Measurements from ENCODE around the gene DIAPH3.

DIAPH3 gene

GRCh38 chr13:60016229-60016628 is 147.5 kb downstream of the DIAPH3 start:
- Histone ChIP-seq H3K27ac (ENCODE audit: extremely low read depth, low read depth, low read length) (no peak overlapping the region), H3K4me1 (ENCODE audit: control insufficient read depth, insufficient read depth, low read length) (no peaks in the 10 kb centered on the region), H3K4me3 (ENCODE audit: low read depth, low read length) (no peak overlapping the region), H3K36me3 (ENCODE audit: control insufficient read depth in 2 of 2, insufficient read depth in 1 of 2, low read length in 2 of 2) (no peaks in the 10 kb centered on the region), H3K9me3 (ENCODE audit: control insufficient read depth, insufficient read depth, low read depth, low read length) (no peaks in the 10 kb centered on the region)
- ChIA-PET CTCF (interaction anchor here (0.7 kb wide), 1 partner anchor 287 kb away, joined by 3 read pairs; no protein-coding TSS in a partner anchor), POLR2A (no interaction called here)
- TF ChIP-seq KLF10 (tag by site-specific recombination; IDR thresholded peaks at IDR 0.05): no peak
- no peak for TF ChIP-seq ZNF791 (tag by site-specific recombination; IDR thresholded peaks at IDR 0.05)
- no peak for TF ChIP-seq ZNF585B (tag by site-specific recombination; IDR thresholded peaks at IDR 0.05)
- no peak for TF ChIP-seq KLF8 (tag by site-specific recombination; IDR thresholded peaks at IDR 0.05)
- TF ChIP-seq, protein P1, sequence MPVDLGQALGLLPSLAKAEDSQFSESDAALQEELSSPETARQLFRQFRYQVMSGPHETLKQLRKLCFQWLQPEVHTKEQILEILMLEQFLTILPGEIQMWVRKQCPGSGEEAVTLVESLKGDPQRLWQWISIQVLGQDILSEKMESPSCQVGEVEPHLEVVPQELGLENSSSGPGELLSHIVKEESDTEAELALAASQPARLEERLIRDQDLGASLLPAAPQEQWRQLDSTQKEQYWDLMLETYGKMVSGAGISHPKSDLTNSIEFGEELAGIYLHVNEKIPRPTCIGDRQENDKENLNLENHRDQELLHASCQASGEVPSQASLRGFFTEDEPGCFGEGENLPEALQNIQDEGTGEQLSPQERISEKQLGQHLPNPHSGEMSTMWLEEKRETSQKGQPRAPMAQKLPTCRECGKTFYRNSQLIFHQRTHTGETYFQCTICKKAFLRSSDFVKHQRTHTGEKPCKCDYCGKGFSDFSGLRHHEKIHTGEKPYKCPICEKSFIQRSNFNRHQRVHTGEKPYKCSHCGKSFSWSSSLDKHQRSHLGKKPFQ (tag by site-specific recombination; IDR thresholded peaks at IDR 0.05): peak; percentile 40; the same call in 1 of the 2 replicates

GRCh38 chr13:60013166-60013565 is 150.6 kb downstream of the DIAPH3 start:
- H3K4me3 ChIP-seq (ENCODE audit: low read depth, low read length): no peak overlapping the region
- TF ChIP-seq SP2 (tag by site-specific recombination; IDR thresholded peaks at IDR 0.05) (no peak), ZIC2 (tag by site-specific recombination; IDR thresholded peaks at IDR 0.05) (0 out of 2 replicates have a peak, but pooled peaks have one; percentile 14), REST (tag by site-specific recombination; IDR thresholded peaks at IDR 0.05) (no peak), OSR2 (tag by site-specific recombination; IDR thresholded peaks at IDR 0.05) (peak; percentile 54), ZNF518A (tag by site-specific recombination; conservative IDR thresholded peaks at IDR 0.05; ENCODE audit: low read depth) (no peak), GFI1B (tag by site-specific recombination; IDR thresholded peaks at IDR 0.05) (no peak), ZNF350 (tag by site-specific recombination; IDR thresholded peaks at IDR 0.05) (no peak)
- TF ChIP-seq, protein P2, sequence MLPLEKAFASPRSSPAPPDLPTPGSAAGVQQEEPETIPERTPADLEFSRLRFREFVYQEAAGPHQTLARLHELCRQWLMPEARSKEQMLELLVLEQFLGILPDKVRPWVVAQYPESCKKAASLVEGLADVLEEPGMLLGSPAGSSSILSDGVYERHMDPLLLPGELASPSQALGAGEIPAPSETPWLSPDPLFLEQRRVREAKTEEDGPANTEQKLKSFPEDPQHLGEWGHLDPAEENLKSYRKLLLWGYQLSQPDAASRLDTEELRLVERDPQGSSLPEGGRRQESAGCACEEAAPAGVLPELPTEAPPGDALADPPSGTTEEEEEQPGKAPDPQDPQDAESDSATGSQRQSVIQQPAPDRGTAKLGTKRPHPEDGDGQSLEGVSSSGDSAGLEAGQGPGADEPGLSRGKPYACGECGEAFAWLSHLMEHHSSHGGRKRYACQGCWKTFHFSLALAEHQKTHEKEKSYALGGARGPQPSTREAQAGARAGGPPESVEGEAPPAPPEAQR (tag by site-specific recombination; IDR thresholded peaks at IDR 0.05): no peak
- TF ChIP-seq, protein P3, sequence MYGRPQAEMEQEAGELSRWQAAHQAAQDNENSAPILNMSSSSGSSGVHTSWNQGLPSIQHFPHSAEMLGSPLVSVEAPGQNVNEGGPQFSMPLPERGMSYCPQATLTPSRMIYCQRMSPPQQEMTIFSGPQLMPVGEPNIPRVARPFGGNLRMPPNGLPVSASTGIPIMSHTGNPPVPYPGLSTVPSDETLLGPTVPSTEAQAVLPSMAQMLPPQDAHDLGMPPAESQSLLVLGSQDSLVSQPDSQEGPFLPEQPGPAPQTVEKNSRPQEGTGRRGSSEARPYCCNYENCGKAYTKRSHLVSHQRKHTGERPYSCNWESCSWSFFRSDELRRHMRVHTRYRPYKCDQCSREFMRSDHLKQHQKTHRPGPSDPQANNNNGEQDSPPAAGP (tag by site-specific recombination; IDR thresholded peaks at IDR 0.05): no peak
- H3K27ac ChIP-seq (ENCODE audit: extremely low read depth, low read depth, low read length): no peak overlapping the region
- no peaks in the 10 kb centered on the region for H3K36me3 ChIP-seq (ENCODE audit: control insufficient read depth in 2 of 2, insufficient read depth in 1 of 2, low read length in 2 of 2)
- H3K4me1 ChIP-seq (ENCODE audit: control insufficient read depth, insufficient read depth, low read length): peaks cover 6% of the 10 kb centered on the region; the same call in 1 of the 2 replicates
- no peaks in the 10 kb centered on the region for H3K9me3 ChIP-seq (ENCODE audit: control insufficient read depth, insufficient read depth, low read depth, low read length)
- ChIA-PET POLR2A (no interaction called here), CTCF (no interaction called here)
